Hematopoietic multipotent progenitor cell treated with erythropoietin and hydrocortisone succinate and interleukin-3 and kit ligand, for 4 days (in vitro differentiated cells): Measurements from ENCODE around the gene SLC9A9.

Experiments
- DNase-seq: peaks from one replicate; pipeline ENCODE4 v3.0.0-alpha.2; 2015

The SLC9A9 gene

GRCh38 chr3:143344516-143345165 lies 503.6 kb downstream of the SLC9A9 start:
- no peak for DNase-seq

GRCh38 chr3:143343944-143344343 lies 504.3 kb downstream of the SLC9A9 start:
- DNase-seq: no peak

- DNase-seq: no peak
Measured at GRCh38 chr3:143343031-143343430, 505.2 kb downstream of the SLC9A9 start.

- DNase-seq: no peak
Measured at GRCh38 chr3:143339451-143339850, 508.8 kb downstream of the SLC9A9 start.

GRCh38 chr3:143337387-143337786 lies 510.9 kb downstream of the SLC9A9 start:
- no peak for DNase-seq

- no peak for DNase-seq
Measured at GRCh38 chr3:143334231-143334630, 514.0 kb downstream of the SLC9A9 start.

GRCh38 chr3:143333367-143333766 lies 514.9 kb downstream of the SLC9A9 start:
- DNase-seq: no peak

GRCh38 chr3:143332026-143332425 lies 516.2 kb downstream of the SLC9A9 start:
- no peak for DNase-seq

GRCh38 chr3:143331350-143331749 lies 516.9 kb downstream of the SLC9A9 start:
- no peak for DNase-seq

- no peak for DNase-seq
Measured at GRCh38 chr3:143330296-143330868, 517.9 kb downstream of the SLC9A9 start.

GRCh38 chr3:143329567-143330211 lies 518.6 kb downstream of the SLC9A9 start:
- DNase-seq: no peak

GRCh38 chr3:143328451-143328850 lies 519.8 kb downstream of the SLC9A9 start:
- peak; percentile 20 for DNase-seq

- DNase-seq: peak; percentile 24
Measured at GRCh38 chr3:143326983-143327778, 521.1 kb downstream of the SLC9A9 start.

- no peak for DNase-seq
Measured at GRCh38 chr3:143321058-143321769, 527.1 kb downstream of the SLC9A9 start.

- peak; percentile 45 for DNase-seq
Measured at GRCh38 chr3:143315766-143316165, 532.5 kb downstream of the SLC9A9 start.

GRCh38 chr3:143314251-143315093 lies 533.8 kb downstream of the SLC9A9 start:
- DNase-seq: no peak

- DNase-seq: no peak
Measured at GRCh38 chr3:143313893-143314188, 534.4 kb downstream of the SLC9A9 start.

- DNase-seq: no peak
Measured at GRCh38 chr3:143313025-143313892, 535.0 kb downstream of the SLC9A9 start.

GRCh38 chr3:143311096-143311495 lies 537.2 kb downstream of the SLC9A9 start:
- no peak for DNase-seq

GRCh38 chr3:143309705-143310104 lies 538.6 kb downstream of the SLC9A9 start:
- no peak for DNase-seq

- DNase-seq: peak; percentile 89
Measured at GRCh38 chr3:143307613-143308183, 540.6 kb downstream of the SLC9A9 start.
